Cerebellar cortex (tissue), 1 donor: Measurements from ENCODE around the gene PLEKHG4.

ENCODE experiments used
- DNase-seq: peaks from one replicate; pipeline ENCODE4 v3.0.0-alpha.2; 2015; ENCODE audit warnings: low spot score

PLEKHG4 gene

DNA sequence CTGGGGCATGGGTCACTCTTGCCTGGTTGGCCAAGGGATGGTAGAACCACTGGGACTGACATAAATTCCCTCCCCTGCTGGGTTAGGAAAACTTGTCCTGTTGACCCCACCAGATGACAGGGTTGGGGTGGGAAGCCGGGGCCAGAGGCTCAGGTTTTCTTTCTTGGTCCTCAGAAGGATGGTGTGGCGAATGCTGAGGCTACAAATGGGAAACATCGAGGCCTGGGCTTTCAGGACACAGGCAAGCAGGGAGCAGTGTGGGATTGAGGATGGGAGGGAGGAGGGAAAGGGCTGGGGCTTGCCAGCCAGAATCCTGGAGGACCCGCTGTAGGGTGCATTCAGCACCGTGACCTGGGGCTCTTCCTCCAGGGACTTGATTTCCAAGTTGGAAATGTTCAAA is 14.5 kb upstream of the PLEKHG4 start:
- DNase-seq, result no peak

DNA sequence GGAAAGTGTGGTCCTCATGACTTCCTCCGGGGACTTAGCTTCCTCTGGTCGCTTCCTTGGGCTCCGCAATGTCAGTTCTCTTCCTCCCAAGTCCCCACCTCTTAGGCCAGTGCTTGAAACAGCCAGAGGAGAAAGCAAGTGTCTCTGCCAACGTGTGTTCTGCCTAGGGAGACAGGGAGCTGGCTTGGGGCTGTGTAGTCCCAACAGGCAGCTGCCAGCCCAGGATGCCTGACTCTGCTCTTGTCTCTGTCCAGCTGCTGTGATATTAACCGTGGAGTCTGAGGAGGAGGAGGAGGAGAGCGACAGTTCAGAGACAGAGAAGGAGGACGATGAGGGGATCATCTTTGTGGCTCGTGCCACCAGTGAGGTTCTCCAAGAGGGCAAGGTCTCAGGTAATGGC is 13.5 kb upstream of the PLEKHG4 start:
- no peak for DNase-seq

DNA sequence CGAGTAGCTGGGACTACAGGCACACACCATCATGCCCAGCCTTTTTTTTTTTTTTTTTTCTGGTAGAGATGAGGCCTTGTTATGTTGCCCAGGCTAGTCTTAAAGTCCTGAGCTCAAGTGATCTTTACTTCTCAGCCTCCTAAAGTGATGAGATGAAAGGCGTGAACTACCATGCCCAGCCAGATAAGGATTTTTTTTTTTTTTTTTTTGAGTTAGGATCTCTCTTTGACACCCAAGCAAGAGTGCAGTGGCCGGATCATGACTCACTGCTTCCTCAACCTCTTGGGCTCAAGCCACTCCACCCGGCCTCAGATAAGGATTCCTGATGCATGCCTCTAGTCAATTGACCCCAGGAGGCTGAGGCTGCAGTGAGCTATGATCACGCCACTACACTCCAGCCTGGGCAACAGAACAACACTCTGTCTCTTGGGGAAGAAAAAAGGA is 11.2 kb upstream of the PLEKHG4 start:
- DNase-seq, result no peak

DNA sequence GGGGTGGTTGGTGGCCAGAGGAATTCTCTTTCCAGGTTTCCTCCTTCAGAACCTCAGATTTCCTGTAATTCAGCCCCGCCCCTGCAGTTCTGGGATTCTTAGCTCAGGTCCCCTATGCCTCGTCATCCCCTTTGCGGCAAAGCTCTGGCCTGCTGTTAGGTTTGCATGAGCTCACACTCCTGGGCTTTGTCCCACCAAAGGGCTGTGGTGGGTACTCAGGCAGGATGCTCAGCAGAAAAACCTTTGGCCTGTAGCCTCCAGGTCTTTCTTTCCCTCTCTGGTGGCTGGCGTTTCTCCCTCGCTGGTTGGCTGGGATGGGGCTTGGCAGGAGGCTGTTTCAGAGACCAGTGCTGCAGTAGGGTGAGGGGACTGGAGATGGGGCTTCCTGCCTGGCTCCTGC is 9.6 kb upstream of the PLEKHG4 start:
- no peak for DNase-seq

DNA sequence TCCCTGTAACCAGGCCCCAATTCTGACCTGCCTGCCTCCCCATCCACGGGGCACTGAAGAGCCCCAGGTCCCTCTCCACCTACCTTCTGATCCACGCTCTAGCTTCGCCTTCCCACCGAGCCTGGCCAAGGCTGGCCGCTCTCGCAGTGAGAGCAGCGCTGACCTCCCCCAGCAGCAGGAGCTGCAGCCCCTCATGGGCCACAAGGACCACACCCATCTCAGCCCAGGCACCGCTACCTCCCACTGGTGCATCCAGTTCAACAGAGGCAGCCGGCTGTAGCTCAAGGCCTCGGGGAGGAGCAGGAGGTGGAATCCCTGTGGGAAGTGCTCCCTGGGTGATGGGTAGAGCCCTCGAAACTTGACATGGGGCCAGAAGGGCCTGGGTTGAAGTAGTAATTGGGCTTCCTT is 8.4 kb upstream of the PLEKHG4 start:
- DNase-seq, result no peak

GRCh38 chr16:67271446-67271845 is 7.9 kb upstream of the PLEKHG4 start:
- DNase-seq, result no peak

- no peak for DNase-seq
Observed at GRCh38 chr16:67275321-67275720, 4.0 kb upstream of the PLEKHG4 start.

GRCh38 chr16:67277294-67277998 is 1.9 kb upstream of the PLEKHG4 start:
- DNase-seq, result no peak

DNA sequence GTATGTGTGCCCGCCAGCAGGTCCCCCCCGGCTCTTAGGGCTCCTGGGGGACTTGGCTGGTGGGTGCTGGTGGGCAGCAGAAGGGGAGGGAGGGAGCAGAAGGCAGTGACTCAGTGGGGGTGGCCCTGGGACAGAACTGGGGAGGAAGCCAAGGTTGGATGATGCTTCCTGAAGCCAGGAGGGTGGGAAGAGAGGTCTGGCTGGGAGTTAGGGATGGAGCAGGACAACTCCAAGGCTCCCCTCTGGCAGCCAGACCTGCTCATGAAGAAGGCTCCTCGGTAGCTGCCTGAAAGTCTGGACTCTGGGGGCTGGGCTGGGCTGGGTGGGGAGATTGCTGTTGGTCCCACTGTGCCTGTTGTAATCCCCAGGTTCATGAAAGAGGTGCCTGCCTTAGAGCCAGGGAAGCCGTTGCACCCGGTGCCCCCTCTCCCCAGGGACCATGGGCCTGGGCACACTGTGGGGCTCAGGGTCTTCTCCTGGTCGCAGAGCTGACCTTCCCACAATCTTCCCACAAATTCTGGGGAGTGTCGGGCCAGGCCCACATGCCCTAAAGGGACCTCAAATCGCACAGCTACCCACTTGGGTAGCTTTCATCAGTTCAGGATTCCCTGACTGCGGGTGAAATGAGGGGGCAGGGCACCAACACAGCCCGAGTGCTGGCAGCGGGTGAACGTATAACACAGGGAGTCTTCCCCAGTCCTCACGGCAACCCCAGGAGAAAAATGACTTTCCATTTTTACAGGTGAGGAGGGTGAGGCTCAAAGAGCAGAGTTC is 1.1 kb upstream of the PLEKHG4 start:
- DNase-seq, result no peak

DNA sequence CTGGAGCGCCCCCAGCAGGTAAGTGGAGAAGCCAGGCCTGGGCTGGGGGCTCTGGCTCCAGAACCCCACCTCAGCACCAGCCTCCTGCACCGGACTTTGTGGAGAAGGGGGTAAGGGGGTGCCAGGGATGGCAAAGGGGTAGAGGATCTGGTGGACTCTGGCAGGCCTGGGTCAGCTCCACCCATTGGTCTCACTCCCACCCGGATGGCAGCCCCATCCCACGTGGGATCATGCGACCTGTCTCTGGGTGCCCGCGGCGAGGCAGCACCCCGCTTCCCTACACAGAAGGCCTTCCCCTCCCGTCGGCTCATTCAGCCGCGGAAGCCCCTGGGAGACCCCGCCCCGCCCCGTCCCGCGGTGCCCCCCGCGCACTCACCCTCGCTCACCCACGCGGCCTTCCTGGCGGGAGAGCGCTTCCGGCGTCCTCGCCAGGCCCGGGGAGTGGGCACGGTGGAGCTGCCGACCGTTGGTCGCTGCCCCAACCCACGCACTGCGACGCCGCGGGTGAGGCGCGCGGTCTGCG is 498 bp upstream of the PLEKHG4 start:
- DNase-seq, result peak; percentile 20

GRCh38 chr16:67280090-67281015 is 1.0 kb downstream of the PLEKHG4 start:
- no peak for DNase-seq

GRCh38 chr16:67281536-67282446 is 2.5 kb downstream of the PLEKHG4 start:
- DNase-seq, result no peak

GRCh38 chr16:67282447-67282805 is 3.1 kb downstream of the PLEKHG4 start:
- no peak for DNase-seq

GRCh38 chr16:67283039-67283825 is 3.9 kb downstream of the PLEKHG4 start:
- DNase-seq, result no peak

DNA sequence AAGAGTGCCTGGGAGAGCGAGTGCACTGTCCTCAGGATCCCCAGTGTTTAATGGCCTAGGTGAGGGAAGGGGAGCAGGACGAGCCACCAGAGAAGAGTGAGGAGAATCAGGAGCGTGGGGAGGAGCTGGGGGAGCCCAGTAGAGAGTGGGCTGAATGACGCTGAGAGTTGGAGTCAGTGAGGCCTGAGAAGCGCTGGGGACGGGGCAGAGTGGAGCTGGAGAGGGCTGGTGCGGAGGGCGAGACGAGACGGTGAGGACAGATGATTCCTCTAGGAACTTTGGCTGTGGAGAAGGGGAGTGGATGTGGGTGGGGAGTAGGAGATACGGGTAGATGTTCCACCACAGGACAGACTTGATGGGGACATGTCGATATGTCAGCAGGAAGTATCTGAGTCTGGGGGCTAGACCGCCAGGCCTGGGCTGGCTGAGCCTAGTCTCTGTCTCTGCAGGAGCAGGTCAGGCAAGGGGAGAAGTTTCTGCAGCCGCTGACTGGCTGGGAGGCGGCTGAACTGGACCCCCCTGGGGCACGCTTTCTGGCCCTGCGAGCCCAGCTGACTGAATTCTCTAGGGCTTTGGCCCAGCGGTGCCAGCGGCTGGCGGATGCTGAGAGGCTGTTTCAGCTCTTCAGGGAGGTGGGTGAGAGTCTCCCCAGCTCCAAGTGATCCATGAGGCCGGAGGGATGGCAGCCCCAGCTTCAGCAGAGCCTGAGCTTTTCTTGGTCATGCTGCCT is 4.7 kb downstream of the PLEKHG4 start:
- DNase-seq, result no peak

- DNase-seq, result peak; percentile 72
Observed at GRCh38 chr16:67284699-67285646, 5.6 kb downstream of the PLEKHG4 start.

- DNase-seq, result no peak
Observed at GRCh38 chr16:67286441-67287235, 7.3 kb downstream of the PLEKHG4 start.

- no peak for DNase-seq
Observed at GRCh38 chr16:67287960-67288359, 8.6 kb downstream of the PLEKHG4 start.
